Measurements from ENCODE around the gene THOC6. TPM values are rescaled to one million over a fixed set of nuclear protein-coding genes. Genes with fewer than 3 reads are reported as not detected.
A peak's percentile ranks its signal among the peaks of the same experiment; 100 is the strongest.

The THOC6 gene
- polyA plus RNA-seq: 46.7 TPM
- long read RNA-seq, donor 1, transcript THOC6-202 (13 exons, 1,419 nt): major isoform, 7 of 7 reads
- long read RNA-seq, donor 1, partial matches to known transcripts: 0 of 7 reads
- long read RNA-seq, donor 1, other reads (novel, unspliced or antisense): 0 of 7 reads
- long read RNA-seq, donor 2, transcript THOC6-202 (13 exons, 1,419 nt): major isoform, 11 of 11 reads
- long read RNA-seq, donor 2, partial matches to known transcripts: 0 of 11 reads
- long read RNA-seq, donor 2, other reads (novel, unspliced or antisense): 0 of 11 reads
- long read RNA-seq, donor 3: 0 reads
- long read RNA-seq, donor 4, partial matches to known transcripts: 0 of 1 reads
- long read RNA-seq, donor 4, other reads (novel, unspliced or antisense): 0 of 1 reads
- long read RNA-seq, donor 5, transcript THOC6-202 (13 exons, 1,419 nt): major isoform, 6 of 9 reads
- long read RNA-seq, donor 5, partial matches to known transcripts: 0 of 9 reads
- long read RNA-seq, donor 5, other reads (novel, unspliced or antisense): 0 of 9 reads
- long read RNA-seq, donor 6, transcript THOC6-202 (13 exons, 1,419 nt): major isoform, 13 of 14 reads
- long read RNA-seq, donor 6, partial matches to known transcripts: 0 of 14 reads
- long read RNA-seq, donor 6, other reads (novel, unspliced or antisense): 0 of 14 reads
- long read RNA-seq, donor 7, partial matches to known transcripts: 0 of 4 reads
- long read RNA-seq, donor 7, other reads (novel, unspliced or antisense): 0 of 4 reads
- long read RNA-seq, donor 8, transcript THOC6-202 (13 exons, 1,419 nt): major isoform, 8 of 8 reads
- long read RNA-seq, donor 8, partial matches to known transcripts: 0 of 8 reads
- long read RNA-seq, donor 8, other reads (novel, unspliced or antisense): 0 of 8 reads
- long read RNA-seq, donor 9, transcript THOC6-202 (13 exons, 1,419 nt): major isoform, 14 of 14 reads
- long read RNA-seq, donor 9, partial matches to known transcripts: 0 of 14 reads
- long read RNA-seq, donor 9, other reads (novel, unspliced or antisense): 0 of 14 reads
- long read RNA-seq, donor 10, transcript THOC6-202 (13 exons, 1,419 nt): major isoform, 8 of 8 reads
- long read RNA-seq, donor 10, partial matches to known transcripts: 0 of 8 reads
- long read RNA-seq, donor 10, other reads (novel, unspliced or antisense): 0 of 8 reads
- long read RNA-seq, donor 11, transcript THOC6-202 (13 exons, 1,419 nt): major isoform, 9 of 9 reads
- long read RNA-seq, donor 11, partial matches to known transcripts: 0 of 9 reads
- long read RNA-seq, donor 11, other reads (novel, unspliced or antisense): 0 of 9 reads

GRCh38 chr16:3023669-3024478, at the start of gene THOC6, which contains the start of gene HCFC1R1:
Gene THOC6, plus strand, starts transcription at chr16:3024035. Its CDS starts 292 bp downstream, at chr16:3024327.
Gene HCFC1R1, minus strand, starts transcription at chr16:3023942. Its CDS starts 1 bp downstream, at chr16:3023941.
- WGBS (ENCODE audit: insufficient coverage, low lambda C conversion rate): no CpG with 5 or more reads among the region's 69 CpGs
- peak; percentile 98 to 99 for DNase-seq
- Histone ChIP-seq H3K9me3 (ENCODE audit: control insufficient read depth, low read depth, low read length) (peaks cover 3% of the 10 kb centered on the region), H3K4me1 (ENCODE audit: control insufficient read depth, insufficient read depth, low read length) (peaks cover 42% of the 10 kb centered on the region), H3K4me3 (ENCODE audit: low read length) (peak within 1 kb of the TSS; percentile 64), H3K36me3 (ENCODE audit: control insufficient read depth, insufficient read depth, low read length) (peaks cover 27% of the 10 kb centered on the region), H3K27me3 (ENCODE audit: control insufficient read depth, insufficient read depth, low read length) (peaks cover 4% of the 10 kb centered on the region), H3K27ac (ENCODE audit: low read length) (peak within 1 kb of the TSS; percentile 97)

- WGBS (ENCODE audit: insufficient coverage, low lambda C conversion rate): no CpG with 5 or more reads among the region's 15 CpGs
- Histone ChIP-seq H3K4me1 (ENCODE audit: control insufficient read depth, insufficient read depth, low read length) (peaks cover 8% of the 10 kb centered on the region), H3K4me3 (ENCODE audit: low read length) (no peak overlapping the region), H3K27ac (ENCODE audit: low read length) (no peak overlapping the region), H3K36me3 (ENCODE audit: control insufficient read depth, insufficient read depth, low read length) (peaks cover 11% of the 10 kb centered on the region), H3K9me3 (ENCODE audit: control insufficient read depth, low read depth, low read length) (peaks cover 3% of the 10 kb centered on the region), H3K27me3 (ENCODE audit: control insufficient read depth, insufficient read depth, low read length) (no peaks in the 10 kb centered on the region)
- DNase-seq: no peak
Measured at GRCh38 chr16:2974319-2975056, 49.3 kb upstream of the THOC6 start.

DNA sequence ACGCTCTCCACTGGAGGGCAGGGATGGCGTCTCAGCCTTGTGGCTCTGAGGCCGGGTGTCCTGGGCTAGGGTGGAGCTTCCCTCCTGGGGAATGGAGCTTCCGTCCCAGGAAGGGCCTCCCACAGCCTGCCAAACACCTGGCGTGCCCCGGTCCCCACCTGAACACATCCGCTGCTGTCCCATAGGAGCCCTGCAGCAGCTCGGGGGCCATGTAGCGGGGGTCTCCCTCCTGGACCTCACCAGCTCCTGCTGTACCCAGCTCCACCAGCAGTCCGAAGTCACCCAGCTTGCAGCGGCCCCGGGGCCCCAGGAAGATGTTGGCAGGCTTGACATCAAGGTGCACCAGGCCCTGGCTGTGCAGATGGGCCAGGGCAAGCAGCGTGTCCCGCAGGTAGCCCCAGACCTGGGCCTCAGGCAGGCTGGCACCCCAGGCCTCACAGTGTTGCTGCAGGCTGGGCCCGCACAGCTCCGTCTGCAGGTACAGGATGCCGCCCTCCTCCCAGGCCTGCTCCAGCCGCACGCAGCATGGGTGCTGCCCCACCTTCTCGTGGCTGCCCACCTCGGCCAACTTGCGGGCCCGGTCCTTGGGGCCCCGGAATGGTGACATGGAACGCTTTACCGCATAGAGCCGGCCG, 48.6 kb upstream of the THOC6 start:
- Histone ChIP-seq H3K27ac (ENCODE audit: low read length) (no peak overlapping the region), H3K4me1 (ENCODE audit: control insufficient read depth, insufficient read depth, low read length) (peaks cover 6% of the 10 kb centered on the region), H3K36me3 (ENCODE audit: control insufficient read depth, insufficient read depth, low read length) (peaks cover 11% of the 10 kb centered on the region), H3K4me3 (ENCODE audit: low read length) (no peak overlapping the region), H3K9me3 (ENCODE audit: control insufficient read depth, low read depth, low read length) (peaks cover 3% of the 10 kb centered on the region), H3K27me3 (ENCODE audit: control insufficient read depth, insufficient read depth, low read length) (no peaks in the 10 kb centered on the region)
- DNase-seq: no peak
- no CpG with 5 or more reads among the region's 28 CpGs for WGBS (ENCODE audit: insufficient coverage, low lambda C conversion rate)

GRCh38 chr16:2976201-2976600, 47.6 kb upstream of the THOC6 start:
- WGBS (ENCODE audit: insufficient coverage, low lambda C conversion rate): no CpG with 5 or more reads among the region's 7 CpGs
- Histone ChIP-seq H3K36me3 (ENCODE audit: control insufficient read depth, insufficient read depth, low read length) (peaks cover 11% of the 10 kb centered on the region), H3K27ac (ENCODE audit: low read length) (no peak overlapping the region), H3K4me3 (ENCODE audit: low read length) (no peak overlapping the region), H3K9me3 (ENCODE audit: control insufficient read depth, low read depth, low read length) (peaks cover 3% of the 10 kb centered on the region), H3K4me1 (ENCODE audit: control insufficient read depth, insufficient read depth, low read length) (peaks cover 5% of the 10 kb centered on the region), H3K27me3 (ENCODE audit: control insufficient read depth, insufficient read depth, low read length) (no peaks in the 10 kb centered on the region)
- DNase-seq: no peak

GRCh38 chr16:2976673-2977072, 47.2 kb upstream of the THOC6 start:
- H3K36me3 ChIP-seq (ENCODE audit: control insufficient read depth, insufficient read depth, low read length): peaks cover 11% of the 10 kb centered on the region
- H3K27ac ChIP-seq (ENCODE audit: low read length): no peak overlapping the region
- peaks cover 3% of the 10 kb centered on the region for H3K9me3 ChIP-seq (ENCODE audit: control insufficient read depth, low read depth, low read length)
- WGBS (ENCODE audit: insufficient coverage, low lambda C conversion rate): no CpG with 5 or more reads among the region's 15 CpGs
- no peak for DNase-seq
- H3K4me3 ChIP-seq (ENCODE audit: low read length): no peak overlapping the region
- no peaks in the 10 kb centered on the region for H3K27me3 ChIP-seq (ENCODE audit: control insufficient read depth, insufficient read depth, low read length)
- H3K4me1 ChIP-seq (ENCODE audit: control insufficient read depth, insufficient read depth, low read length): peaks cover 5% of the 10 kb centered on the region

DNA sequence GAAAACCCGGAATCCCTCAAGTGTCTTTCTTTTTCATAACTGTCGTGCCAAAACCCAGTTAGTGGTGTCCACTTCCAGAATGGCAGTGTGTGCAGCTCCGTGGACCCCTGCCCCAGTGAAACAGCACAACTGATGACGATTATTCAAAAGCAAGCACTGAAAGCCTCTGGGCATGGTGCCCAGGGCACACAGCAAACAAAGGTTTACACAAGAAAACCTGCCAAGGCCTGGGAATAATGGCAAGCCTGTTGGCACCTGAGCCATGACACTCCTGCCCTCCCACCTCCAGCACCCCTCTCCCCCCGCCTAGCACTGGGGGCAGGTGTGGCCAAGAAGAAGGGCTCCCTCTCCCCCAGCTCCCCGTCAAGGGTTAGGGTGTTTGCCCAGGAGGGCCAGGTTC, 46.4 kb upstream of the THOC6 start:
- H3K27me3 ChIP-seq (ENCODE audit: control insufficient read depth, insufficient read depth, low read length): no peaks in the 10 kb centered on the region
- no peak overlapping the region for H3K27ac ChIP-seq (ENCODE audit: low read length)
- no CpG with 5 or more reads among the region's 6 CpGs for WGBS (ENCODE audit: insufficient coverage, low lambda C conversion rate)
- no peak for DNase-seq
- peaks cover 5% of the 10 kb centered on the region for H3K4me1 ChIP-seq (ENCODE audit: control insufficient read depth, insufficient read depth, low read length)
- H3K9me3 ChIP-seq (ENCODE audit: control insufficient read depth, low read depth, low read length): peaks cover 3% of the 10 kb centered on the region
- no peak overlapping the region for H3K4me3 ChIP-seq (ENCODE audit: low read length)
- peaks cover 4% of the 10 kb centered on the region for H3K36me3 ChIP-seq (ENCODE audit: control insufficient read depth, insufficient read depth, low read length)

- Histone ChIP-seq H3K27ac (ENCODE audit: low read length) (no peak overlapping the region), H3K9me3 (ENCODE audit: control insufficient read depth, low read depth, low read length) (peaks cover 3% of the 10 kb centered on the region), H3K36me3 (ENCODE audit: control insufficient read depth, insufficient read depth, low read length) (no peaks in the 10 kb centered on the region), H3K27me3 (ENCODE audit: control insufficient read depth, insufficient read depth, low read length) (no peaks in the 10 kb centered on the region), H3K4me1 (ENCODE audit: control insufficient read depth, insufficient read depth, low read length) (peaks cover 5% of the 10 kb centered on the region), H3K4me3 (ENCODE audit: low read length) (peak overlapping the region; percentile 96)
- DNase-seq: no peak
- WGBS (ENCODE audit: insufficient coverage, low lambda C conversion rate): no CpG with 5 or more reads among the region's 43 CpGs
Measured at GRCh38 chr16:2979669-2980226, 44.1 kb upstream of the THOC6 start.

DNA sequence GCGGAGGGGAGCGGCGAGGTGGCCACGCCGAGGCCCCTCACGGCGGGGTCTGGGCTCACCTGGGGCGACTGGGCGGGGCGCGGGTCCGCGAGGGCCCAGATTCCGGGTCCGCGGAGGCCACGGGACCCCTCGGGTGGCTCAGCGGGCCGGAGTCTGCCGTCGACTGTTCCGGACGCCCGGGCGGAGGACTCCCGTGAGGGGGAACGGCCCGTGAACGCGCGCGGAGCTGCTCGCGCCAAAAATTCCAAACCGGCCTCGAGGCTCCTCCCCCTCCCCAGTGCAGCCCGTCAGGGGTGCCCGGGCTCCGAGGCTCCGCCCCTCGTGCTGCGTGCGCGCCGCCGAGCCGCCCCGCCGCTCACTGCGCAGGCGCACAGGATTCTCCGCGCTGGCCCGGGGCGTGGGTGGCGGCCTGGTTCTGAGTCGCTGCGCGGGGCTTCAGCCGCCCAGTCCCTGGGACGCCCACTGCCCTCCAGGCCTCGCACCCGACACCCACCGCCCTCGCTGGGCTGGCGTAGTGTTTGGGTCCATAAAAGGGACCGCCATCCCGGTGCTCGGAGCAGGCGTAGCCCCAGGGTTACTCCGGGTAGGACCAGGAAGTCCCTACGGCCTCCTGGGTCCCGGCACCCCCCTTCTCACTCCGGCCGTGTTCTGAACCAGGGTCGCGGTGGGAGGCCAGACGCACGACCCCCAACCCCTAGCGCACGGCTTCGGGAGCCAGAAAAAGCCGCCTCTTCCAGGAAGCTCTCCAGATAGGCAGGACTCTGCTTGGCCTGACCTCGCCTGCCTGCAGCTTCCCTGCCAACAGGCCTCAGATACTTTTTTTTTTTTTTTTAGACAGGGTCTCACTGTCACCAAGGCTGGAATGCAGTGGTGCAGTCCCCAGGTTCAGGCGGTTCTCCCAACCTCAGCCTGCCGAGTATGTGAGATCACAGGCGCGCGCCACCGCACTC, 43.3 kb upstream of the THOC6 start, which contains the start of gene PKMYT1:
Gene PKMYT1 (minus strand): TSS at position 220 of the 950 bp plus-strand sequence. CDS start 789 bp downstream, outside the sequence.
- H3K9me3 ChIP-seq (ENCODE audit: control insufficient read depth, low read depth, low read length): peaks cover 1% of the 10 kb centered on the region
- no CpG with 5 or more reads among the region's 91 CpGs for WGBS (ENCODE audit: insufficient coverage, low lambda C conversion rate)
- no peaks in the 10 kb centered on the region for H3K27me3 ChIP-seq (ENCODE audit: control insufficient read depth, insufficient read depth, low read length)
- H3K4me1 ChIP-seq (ENCODE audit: control insufficient read depth, insufficient read depth, low read length): peaks cover 5% of the 10 kb centered on the region
- H3K27ac ChIP-seq (ENCODE audit: low read length): peak within 1 kb of the TSS; percentile 73
- H3K4me3 ChIP-seq (ENCODE audit: low read length): peak within 1 kb of the TSS; percentile 96
- DNase-seq: peak; percentile 88 to 90
- H3K36me3 ChIP-seq (ENCODE audit: control insufficient read depth, insufficient read depth, low read length): no peaks in the 10 kb centered on the region

All from large intestine (tissue), 12 donors.